GM18505 (cell line): ENCODE results near the gene KRTAP20-2.

Experiments used
- ATAC-seq: cut with Tn5 transposase; IDR thresholded peaks from one replicate; pipeline ENCODE4 v1.9.1; 2021; ENCODE audit not compliant: unreplicated experiment
- POLR2A ChIP-seq: IDR thresholded peaks from 4 replicates; pipeline ENCODE4 v1.6.1; 2011; ENCODE audit warnings: borderline replicate concordance; ENCODE audit not compliant: insufficient read depth, insufficient read length; ENCODE audit errors: extremely low read depth

The KRTAP20-2 gene

GRCh38 chr21:30634906-30635305 is at the start of gene KRTAP20-2:
Gene KRTAP20-2 (plus strand): TSS chr21:30635206. CDS start chr21:30635264, 58 bp downstream.
- ATAC-seq, result no peak
- TF ChIP-seq POLR2A, result no peak

- ATAC-seq, result no peak
- TF ChIP-seq POLR2A, result no peak
These were observed 44.7 kb upstream of the KRTAP20-2 start, which contains the start of gene KRTAP22-2 for GRCh38 chr21:30590297-30590696. Gene KRTAP22-2 (minus strand): TSS chr21:30590397.

GRCh38 chr21:30592140-30592539 is 42.9 kb upstream of the KRTAP20-2 start, which contains the start of gene KRTAP6-3:
Gene KRTAP6-3 (plus strand): TSS chr21:30592440. CDS start chr21:30592446, 6 bp downstream.
- ATAC-seq, result no peak
- TF ChIP-seq POLR2A, result no peak

GRCh38 chr21:30598802-30599201 is 36.2 kb upstream of the KRTAP20-2 start, which contains the start of gene KRTAP6-2:
Gene KRTAP6-2 (minus strand): TSS chr21:30598902. CDS start chr21:30598874, 28 bp downstream.
- no peak for TF ChIP-seq POLR2A
- no peak for ATAC-seq

GRCh38 chr21:30600787-30601186 is 34.2 kb upstream of the KRTAP20-2 start, which contains the start of gene KRTAP22-1:
Gene KRTAP22-1 (plus strand): TSS chr21:30601087.
- ATAC-seq, result no peak

GRCh38 chr21:30605968-30606367 is 29.0 kb upstream of the KRTAP20-2 start:
- no peak for TF ChIP-seq POLR2A
- no peak for ATAC-seq

More at GRCh38 chr21:30600787-30601186, 34.2 kb upstream of the KRTAP20-2 start, which contains the start of gene KRTAP22-1:
- no peak for TF ChIP-seq POLR2A

- TF ChIP-seq POLR2A, result no peak
- ATAC-seq, result no peak
These were observed 22.9 kb upstream of the KRTAP20-2 start for GRCh38 chr21:30612132-30612531.

- no peak for ATAC-seq
- no peak for TF ChIP-seq POLR2A
These were observed 21.2 kb upstream of the KRTAP20-2 start, which contains the start of gene KRTAP6-1 for GRCh38 chr21:30613836-30614235. Gene KRTAP6-1 (minus strand): TSS chr21:30613930. CDS start chr21:30613904, 26 bp downstream.

- TF ChIP-seq POLR2A, result no peak
These were observed 19.8 kb upstream of the KRTAP20-2 start for GRCh38 chr21:30615199-30615598.

GRCh38 chr21:30616125-30616524 is 18.9 kb upstream of the KRTAP20-2 start, which contains the start of gene KRTAP20-1:
Gene KRTAP20-1 (plus strand): TSS chr21:30616425. CDS start chr21:30616455, 30 bp downstream.
- no peak for TF ChIP-seq POLR2A
- no peak for ATAC-seq

More at GRCh38 chr21:30615199-30615598, 19.8 kb upstream of the KRTAP20-2 start:
- no peak for ATAC-seq

- ATAC-seq, result no peak
- no peak for TF ChIP-seq POLR2A
These were observed 14.9 kb upstream of the KRTAP20-2 start for GRCh38 chr21:30620080-30620479.

- no peak for TF ChIP-seq POLR2A
- no peak for ATAC-seq
These were observed 14.5 kb upstream of the KRTAP20-2 start, which contains the start of gene KRTAP20-4 for GRCh38 chr21:30620522-30620921. Gene KRTAP20-4 (plus strand): TSS chr21:30620627.

GRCh38 chr21:30623362-30623761 is 11.6 kb upstream of the KRTAP20-2 start:
- TF ChIP-seq POLR2A, result no peak
- ATAC-seq, result no peak

- no peak for TF ChIP-seq POLR2A
- no peak for ATAC-seq
These were observed 9.4 kb upstream of the KRTAP20-2 start for GRCh38 chr21:30625449-30626165.
